SK-N-SH treated with all-trans-retinoic acid at 6 μM for 48 hours (cell line): Measurements from ENCODE around the gene EHD4.

Experiments used
- ATAC-seq: fragments of 200-7000 bp; cut with Tn5 transposase; 3 replicates; pipeline ENCODE4 v1.9.1; 2020; ENCODE audit warnings: mild to moderate bottlenecking, moderate library complexity
- ARNTL ChIP-seq: fragments of 450-650 bp; formaldehyde crosslinking; IDR thresholded peaks from 2 replicates; pipeline ENCODE4 v1.5.0; 2020; ENCODE audit warnings: low read depth, mild to moderate bottlenecking, moderate library complexity, borderline replicate concordance
- BACH2 ChIP-seq: fragments of 250-450 bp; sonication (Bioruptor Pico); IDR thresholded peaks from 2 replicates; pipeline ENCODE4 v1.9.0; 2021; ENCODE audit warnings: mild to moderate bottlenecking, borderline replicate concordance
- CREB5 ChIP-seq: fragments of 250-450 bp; sonication (Bioruptor Pico); IDR thresholded peaks from 2 replicates; pipeline ENCODE4 v1.5.1; 2020; ENCODE audit warnings: low read depth, mild to moderate bottlenecking, moderate library complexity
- ESRRG ChIP-seq: fragments of 250-450 bp; sonication (Bioruptor Pico); IDR thresholded peaks from 2 replicates; pipeline ENCODE4 v1.6.1; 2021; ENCODE audit warnings: mild to moderate bottlenecking
- GLIS3 ChIP-seq: fragments of 250-450 bp; sonication (Bioruptor Pico); IDR thresholded peaks from 2 replicates; pipeline ENCODE4 v1.5.0; 2020; ENCODE audit warnings: mild to moderate bottlenecking, moderate library complexity
- OSR1 ChIP-seq: fragments of 250-450 bp; sonication (Bioruptor Pico); IDR thresholded peaks from 2 replicates; pipeline ENCODE4 v1.8.0; 2022; ENCODE audit warnings: moderate library complexity, mild to moderate bottlenecking, inconsistent platforms
- POU6F1 ChIP-seq: fragments of 250-450 bp; sonication (Bioruptor Pico); IDR thresholded peaks from 2 replicates; pipeline ENCODE4 v1.8.0; 2021; ENCODE audit warnings: low read depth, mild to moderate bottlenecking, moderate library complexity, borderline replicate concordance
- PPARA ChIP-seq: fragments of 250-450 bp; sonication (Bioruptor Pico); IDR thresholded peaks from 2 replicates; pipeline ENCODE4 v1.5.0; 2020; ENCODE audit warnings: mild to moderate bottlenecking, borderline replicate concordance
- RARB ChIP-seq: fragments of 250-450 bp; sonication (Bioruptor Pico); IDR thresholded peaks from 2 replicates; pipeline ENCODE4 v1.8.0; 2021; ENCODE audit warnings: mild to moderate bottlenecking, moderate library complexity
- SNAI2 ChIP-seq: fragments of 250-450 bp; sonication (Bioruptor Pico); IDR thresholded peaks from 2 replicates; pipeline ENCODE4 v1.5.0; 2020; ENCODE audit warnings: mild to moderate bottlenecking, moderate library complexity
- TCF4 ChIP-seq: fragments of 250-450 bp; sonication (Bioruptor Pico); IDR thresholded peaks from 2 replicates; pipeline ENCODE4 v1.8.0; 2021; ENCODE audit warnings: mild to moderate bottlenecking, moderate library complexity, borderline replicate concordance
- TOX ChIP-seq: fragments of 250-450 bp; sonication (Bioruptor Pico); IDR thresholded peaks from 2 replicates; pipeline ENCODE4 v1.8.0; 2021; ENCODE audit warnings: mild to moderate bottlenecking, moderate library complexity, borderline replicate concordance
- TSHZ2 ChIP-seq: fragments of 250-450 bp; sonication (Bioruptor Pico); IDR thresholded peaks from 2 replicates; pipeline ENCODE4 v1.5.0; 2020; ENCODE audit warnings: mild to moderate bottlenecking, moderate library complexity
- ZC3H10 ChIP-seq: fragments of 250-450 bp; sonication (Bioruptor Pico); IDR thresholded peaks from 2 replicates; pipeline ENCODE4 v1.5.1; 2021; ENCODE audit warnings: mild to moderate bottlenecking, moderate library complexity
- ZFP3 ChIP-seq: fragments of 250-450 bp; sonication (Bioruptor Pico); IDR thresholded peaks from 2 replicates; pipeline ENCODE4 v1.5.0; 2020; ENCODE audit warnings: mild to moderate bottlenecking, moderate library complexity
- ZFP30 ChIP-seq: fragments of 450-650 bp; formaldehyde crosslinking; IDR thresholded peaks from 2 replicates; pipeline ENCODE4 v1.5.0; 2022; ENCODE audit warnings: mild to moderate bottlenecking, moderate library complexity
- ZNF565 ChIP-seq: fragments of 450-650 bp; formaldehyde crosslinking; conservative IDR thresholded peaks from 2 replicates; pipeline ENCODE4 v1.5.0; 2020; ENCODE audit warnings: low read depth, mild to moderate bottlenecking, moderate library complexity
- ZNF70 ChIP-seq: fragments of 450-650 bp; formaldehyde crosslinking; IDR thresholded peaks from 2 replicates; pipeline ENCODE4 v1.5.0; 2020; ENCODE audit warnings: mild to moderate bottlenecking, moderate library complexity
- ZNF8 ChIP-seq: fragments of 450-650 bp; formaldehyde crosslinking; IDR thresholded peaks from 2 replicates; pipeline ENCODE4 v1.5.0; 2020; ENCODE audit warnings: mild to moderate bottlenecking, moderate library complexity
- TF ChIP-seq, protein P1 (sequence below): fragments of 250-450 bp; sonication (Bioruptor Pico); IDR thresholded peaks from 2 replicates; pipeline ENCODE4 v1.8.0; 2020; ENCODE audit warnings: mild to moderate bottlenecking, moderate library complexity, borderline replicate concordance

Gene EHD4

GRCh38 chr15:41915255-41915994 is 56.9 kb downstream of the EHD4 start:
- TF ChIP-seq ZFP30 (CRISPR knock-in tag) (no peak), ZNF70 (no peak), ZNF8 (no peak), BACH2 (CRISPR knock-in tag) (no peak), ZC3H10 (CRISPR knock-in tag) (no peak), ZFP3 (CRISPR knock-in tag) (no peak), RARB (no peak), SNAI2 (CRISPR knock-in tag) (no peak), OSR1 (CRISPR knock-in tag) (no peak), CREB5 (CRISPR knock-in tag) (no peak), TCF4 (no peak), TOX (CRISPR knock-in tag) (no peak), ZNF565 (CRISPR knock-in tag) (no peak), POU6F1 (CRISPR knock-in tag) (no peak), TSHZ2 (CRISPR knock-in tag) (no peak), ARNTL (no peak)
- TF ChIP-seq, protein P1, sequence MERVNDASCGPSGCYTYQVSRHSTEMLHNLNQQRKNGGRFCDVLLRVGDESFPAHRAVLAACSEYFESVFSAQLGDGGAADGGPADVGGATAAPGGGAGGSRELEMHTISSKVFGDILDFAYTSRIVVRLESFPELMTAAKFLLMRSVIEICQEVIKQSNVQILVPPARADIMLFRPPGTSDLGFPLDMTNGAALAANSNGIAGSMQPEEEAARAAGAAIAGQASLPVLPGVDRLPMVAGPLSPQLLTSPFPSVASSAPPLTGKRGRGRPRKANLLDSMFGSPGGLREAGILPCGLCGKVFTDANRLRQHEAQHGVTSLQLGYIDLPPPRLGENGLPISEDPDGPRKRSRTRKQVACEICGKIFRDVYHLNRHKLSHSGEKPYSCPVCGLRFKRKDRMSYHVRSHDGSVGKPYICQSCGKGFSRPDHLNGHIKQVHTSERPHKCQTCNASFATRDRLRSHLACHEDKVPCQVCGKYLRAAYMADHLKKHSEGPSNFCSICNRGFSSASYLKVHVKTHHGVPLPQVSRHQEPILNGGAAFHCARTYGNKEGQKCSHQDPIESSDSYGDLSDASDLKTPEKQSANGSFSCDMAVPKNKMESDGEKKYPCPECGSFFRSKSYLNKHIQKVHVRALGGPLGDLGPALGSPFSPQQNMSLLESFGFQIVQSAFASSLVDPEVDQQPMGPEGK: no peak

GRCh38 chr15:41914411-41914810 is 57.9 kb downstream of the EHD4 start:
- ATAC-seq: no peak
- TF ChIP-seq ARNTL (no peak), PPARA (CRISPR knock-in tag) (no peak), ZNF565 (CRISPR knock-in tag) (no peak)

More at GRCh38 chr15:41915255-41915994, 56.9 kb downstream of the EHD4 start:
- no peak for ATAC-seq

- ATAC-seq: no peak
- TF ChIP-seq PPARA (CRISPR knock-in tag): no peak
- no peak for TF ChIP-seq BACH2 (CRISPR knock-in tag)
- TF ChIP-seq SNAI2 (CRISPR knock-in tag): no peak
- no peak for TF ChIP-seq GLIS3
- no peak for TF ChIP-seq POU6F1 (CRISPR knock-in tag)
- TF ChIP-seq ZFP30 (CRISPR knock-in tag): no peak
- no peak for TF ChIP-seq ZNF565 (CRISPR knock-in tag)
- TF ChIP-seq ZNF8: no peak
- TF ChIP-seq RARB: no peak
- no peak for TF ChIP-seq ESRRG
- TF ChIP-seq OSR1 (CRISPR knock-in tag): no peak
- TF ChIP-seq TSHZ2 (CRISPR knock-in tag): no peak
- TF ChIP-seq CREB5 (CRISPR knock-in tag): no peak
- TF ChIP-seq ZC3H10 (CRISPR knock-in tag): no peak
- TF ChIP-seq, protein P1: no peak
Observed at GRCh38 chr15:41913256-41913655, 59.1 kb downstream of the EHD4 start.
